HepG2 (cell line): ENCODE results near the gene IQGAP2. TPM values are rescaled to one million over a fixed set of nuclear protein-coding genes. Genes with fewer than 3 reads are reported as not detected.

Experiments
- ATAC-seq: fragments of 200-7000 bp; cut with Tn5 transposase; 3 replicates; pipeline ENCODE4 v1.9.1; 2020; ENCODE audit warnings: mild to moderate bottlenecking, moderate library complexity
- BruUV-seq: library from RNA; stranded (reverse); fragments of 400-500 nt; replicated peaks from 2 replicates; lab custom pipeline; 2021; lab: Mats Ljungman, UMichigan
- CTCF ChIA-PET: fragments of 300-600 bp; formaldehyde crosslinking; extraction: SDS; loops from one replicate; lab custom pipeline; 2021; ENCODE audit warnings: low total read pairs, inconsistent platforms, low intra/inter-chr PET ratio; lab: Yijun Ruan, JAX
- POLR2A ChIA-PET: fragments of 350-600 bp; sonication (Branson Sonifier 250); formaldehyde crosslinking; loops from one replicate; lab custom pipeline; 2020; ENCODE audit warnings: antibody characterized with exemption, inconsistent platforms; lab: Yijun Ruan, JAX
- DNase-seq: peaks from one replicate; pipeline ENCODE4 v3.0.0-alpha.2; 2015; ENCODE audit warnings: low spot score
- FAIRE-seq: peaks from 3 replicates; lab custom pipeline; 2011; peaks lifted over from hg19 to GRCh38; lab: Jason Lieb, UNC
- H2AFZ ChIP-seq: one replicate; pipeline ENCODE4 v1.6.1; 2011; ENCODE audit warnings: low read length, inconsistent platforms
- H3K27ac ChIP-seq: fragments of 300-600 bp; 3 replicates; pipeline ENCODE4 v1.8.0; 2011; ENCODE audit warnings: mixed run types, mild to moderate bottlenecking, mixed read lengths, low read length, inconsistent platforms; ENCODE audit not compliant: insufficient read depth; ENCODE audit errors: extremely low read length
- H3K27me3 ChIP-seq, 2 experiments: fragments of 200-600 bp in 1 of 2; 2 replicates in 1 of 2; 3 replicates in 1 of 2; pipeline versions ENCODE4 v1.6.0 to v1.8.0; 2011; ENCODE audit warnings: low read length in 2 of 2, mild to moderate bottlenecking in 2 of 2, moderate library complexity in 2 of 2, inconsistent platforms in 1 of 2; ENCODE audit not compliant: insufficient read depth in 2 of 2, control insufficient read depth in 1 of 2
- H3K36me3 ChIP-seq, 2 experiments: fragments of 200-600 bp in 1 of 2; replicated peaks in 1 of 2; 2 replicates in 1 of 2; 3 replicates in 1 of 2; pipeline versions ENCODE4 v1.5.1 to v1.8.0; 2011; ENCODE audit warnings: low read length in 2 of 2, inconsistent platforms in 1 of 2; ENCODE audit not compliant: insufficient read depth in 2 of 2, control insufficient read depth in 1 of 2
- H3K4me1 ChIP-seq: 2 replicates; pipeline ENCODE4 v1.5.1; 2012; ENCODE audit warnings: low read length, inconsistent platforms; ENCODE audit not compliant: insufficient read depth
- H3K4me2 ChIP-seq: 2 replicates; pipeline ENCODE4 v1.6.0; 2011; ENCODE audit warnings: low read depth, low read length, inconsistent platforms
- H3K4me3 ChIP-seq, 3 experiments: fragments of 200-600 bp in 1 of 3; sonication (generic), shearing (Covaris generic) in 1 of 3; replicated peaks in 1 of 3; 2 replicates each; pipeline ENCODE4 v1.5.1; 2011 to 2016; ENCODE audit warnings: low read length in 3 of 3, inconsistent platforms in 2 of 3, low read depth in 2 of 3, mild to moderate bottlenecking in 2 of 3, control low read depth in 1 of 3, mixed read lengths in 1 of 3; ENCODE audit not compliant: insufficient read depth in 1 of 3
- H3K79me2 ChIP-seq: one replicate; pipeline ENCODE4 v1.6.1; 2011; ENCODE audit warnings: low read length, inconsistent platforms; ENCODE audit not compliant: insufficient read depth
- H3K9ac ChIP-seq: 2 replicates; pipeline ENCODE4 v1.6.0; 2011; ENCODE audit warnings: mild to moderate bottlenecking, low read depth, low read length, inconsistent platforms; ENCODE audit not compliant: insufficient read depth
- H3K9me3 ChIP-seq: 2 replicates; pipeline ENCODE4 v1.5.1; 2012; ENCODE audit warnings: mild to moderate bottlenecking, low read length
- H4K20me1 ChIP-seq: 2 replicates; pipeline ENCODE4 v1.6.0; 2011; ENCODE audit warnings: inconsistent platforms, mild to moderate bottlenecking, low read length, moderate library complexity; ENCODE audit not compliant: insufficient read depth
- GABPB1 ChIP-seq: IDR thresholded peaks from 2 replicates; pipeline ENCODE4 v1.6.1; 2016; ENCODE audit warnings: mild to moderate bottlenecking, missing genetic modification reagents, moderate library complexity, missing compliant biosample characterization
- KAT7 ChIP-seq: IDR thresholded peaks from 2 replicates; pipeline ENCODE4 v1.6.1; 2018; ENCODE audit warnings: borderline replicate concordance, missing compliant biosample characterization
- KAT8 ChIP-seq: IDR thresholded peaks from 2 replicates; pipeline ENCODE4 v1.6.1; 2016; ENCODE audit warnings: missing genetic modification reagents, missing compliant biosample characterization
- MEIS1 ChIP-seq: sonication (generic); formaldehyde crosslinking; IDR thresholded peaks from 2 replicates; pipeline ENCODE4 v1.9.0; 2021; ENCODE audit warnings: mild to moderate bottlenecking, missing genetic modification reagents, moderate library complexity, borderline replicate concordance
- MEIS2 ChIP-seq: sonication (generic); formaldehyde crosslinking; IDR thresholded peaks from 2 replicates; pipeline ENCODE4 v1.9.0; 2021; ENCODE audit warnings: mild to moderate bottlenecking, missing genetic modification reagents
- MXI1 ChIP-seq: IDR thresholded peaks from 3 replicates; pipeline ENCODE4 v1.6.1; 2012; ENCODE audit warnings: low read depth, low read length, inconsistent platforms, borderline replicate concordance
- SALL1 ChIP-seq: sonication (generic); formaldehyde crosslinking; IDR thresholded peaks from 2 replicates; pipeline ENCODE4 v1.8.0; 2022; ENCODE audit warnings: mild to moderate bottlenecking, missing genetic modification reagents
- SP4 ChIP-seq: sonication (generic); formaldehyde crosslinking; IDR thresholded peaks from 2 replicates; pipeline ENCODE4 v1.8.1; 2023; ENCODE audit warnings: mild to moderate bottlenecking, missing genetic modification reagents
- ZBTB25 ChIP-seq: IDR thresholded peaks from 2 replicates; pipeline ENCODE4 v1.6.1; 2018; ENCODE audit warnings: missing genetic modification reagents
- ZBTB38 ChIP-seq: sonication (generic); formaldehyde crosslinking; IDR thresholded peaks from 2 replicates; pipeline ENCODE4 v1.5.1; 2020; ENCODE audit warnings: mild to moderate bottlenecking, missing genetic modification reagents
- ZNF3 ChIP-seq: IDR thresholded peaks from 2 replicates; pipeline ENCODE4 v1.7.0; 2017; ENCODE audit warnings: inconsistent platforms
- ZNF709 ChIP-seq: sonication (generic); formaldehyde crosslinking; IDR thresholded peaks from 2 replicates; pipeline ENCODE4 v1.5.0; 2020; ENCODE audit warnings: mild to moderate bottlenecking, missing genetic modification reagents
- WGBS: methylation state at CpG from one replicate; pipeline ENCODE4 v1.1.6; 2017; ENCODE audit warnings: low lambda C conversion rate; 5-methylcytosine and 5-hydroxymethylcytosine counted together
- in situ Hi-C: cut with HindIII; loops from 2 replicates; pipeline ENCODE4 v1.10.0; 2017; ENCODE audit warnings: low pct_unique_long_range_greater_than_20kb; ENCODE audit not compliant: extremely low pct_ligation_motif_present
- intact Hi-C: fragments of 100-400 bp; cut with micrococcal nuclease; formaldehyde crosslinking; loops from one replicate; pipeline ENCODE4 v1.10.0; 2022; ENCODE audit not compliant: unreplicated experiment
- polyA plus RNA-seq, 8 experiments: library from polyadenylated mRNA; depleted of rRNA in 3 of 8; stranded (reverse) in 7 of 8; unstranded in 1 of 8; fragments of >200 nt; fragmentation: Illumina TruSeq in 4 of 8; extraction: Trizol in 4 of 8; gene quantifications; 2 replicates each; pipeline versions ENCODE4 v1.2.1 to v1.2.3, GENCODE V29; 2011 to 2016; ENCODE audit warnings: low read depth in 4 of 8, missing spikeins in 1 of 8, mixed read lengths in 1 of 8; ENCODE audit not compliant: insufficient read depth in 1 of 8
- total RNA-seq, 5 experiments: library from RNA; depleted of rRNA; stranded (reverse); fragments of >200 nt; fragmentation: Illumina TruSeq; extraction: Trizol; gene quantifications; 2 replicates each; pipeline ENCODE4 v1.2.3, GENCODE V29; 2016; ENCODE audit warnings: low read depth in 1 of 5

Gene IQGAP2
- total and polyA plus RNA-seq, 2 of the 13 experiments (the other 11 are each of a cell fraction or from before 2014, with no cell fraction given), result 35.2 to 83.3 TPM

- TF ChIP-seq SP4 (CRISPR knock-in tag), result 0 out of 2 replicates have a peak, but pooled peaks have one; percentile 54
- no peak for TF ChIP-seq ZNF709 (CRISPR knock-in tag)
- no peak for TF ChIP-seq MEIS2 (CRISPR knock-in tag)
- 0 out of 2 replicates have a peak, but pooled peaks have one; percentile 9 for TF ChIP-seq SALL1 (CRISPR knock-in tag)
- TF ChIP-seq MXI1, result no peak
- 0 out of 2 replicates have a peak, but pooled peaks have one; percentile 11 for TF ChIP-seq MEIS1 (CRISPR knock-in tag)
- TF ChIP-seq KAT7, result 0 out of 2 replicates have a peak, but pooled peaks have one; percentile 19
- 0 out of 2 replicates have a peak, but pooled peaks have one; percentile 20 for TF ChIP-seq KAT8
- TF ChIP-seq ZBTB38 (CRISPR knock-in tag), result 0 out of 2 replicates have a peak, but pooled peaks have one; percentile 47
- 0 out of 2 replicates have a peak, but pooled peaks have one; percentile 22 for TF ChIP-seq GABPB1 (CRISPR knock-in tag)
- TF ChIP-seq ZNF3, result no peak
- no peak for TF ChIP-seq ZBTB25
- TF ChIP-seq, all 625 proteins: peak for 7
Observed at GRCh38 chr5:76492819-76493189, 89.7 kb downstream of the IQGAP2 start.

More at GRCh38 chr5:76492819-76493189, 89.7 kb downstream of the IQGAP2 start:
- Histone ChIP-seq H4K20me1 (no peaks in the 10 kb centered on the region), H3K27me3 (no peaks in the 10 kb centered on the region), H3K4me1 (peaks cover 71% of the 10 kb centered on the region), H3K9ac (no peak overlapping the region; the same call in 1 of the 2 replicates), H3K4me3 (no peak overlapping the region), H3K4me2 (peak overlapping the region; percentile 60), H3K9me3 (no peaks in the 10 kb centered on the region), H3K79me2 (peaks cover 35% of the 10 kb centered on the region), H3K27ac (peak overlapping the region; percentile 61), H2AFZ (no peak overlapping the region), H3K36me3 (0 out of 5 replicates have a peak, but pooled peaks cover 0 to 7% of the 10 kb centered on the region in 2 experiments)
- ATAC-seq (peak; percentile 70), FAIRE-seq (no peak), DNase-seq (no peak)
- POLR2A ChIA-PET, result no interaction called here
- 43% methylated on average over 6 of the region's 6 CpGs for WGBS
- CTCF ChIA-PET, result no interaction called here
- intact Hi-C loops, result loop anchor here (2.0 kb wide), 1 partner anchor 20 kb away; no protein-coding TSS in a partner anchor
- BruUV-seq, result no TSS peak
- in situ Hi-C loops, result no loop called here
